ENCODE results near the gene VSNL1.

The VSNL1 gene

GRCh38 chr2:17644997-17645720, 104.7 kb downstream of the VSNL1 start:
- TF ChIP-seq POLR2A (IDR thresholded peaks at IDR 0.05; ENCODE audit: low read length) (no peak), GATA1 (IDR thresholded peaks at IDR 0.05; ENCODE audit: low read depth, low read length) (no peak)
- DNase-seq = no peak

- peak; percentile 46 to 74 for DNase-seq
- TF ChIP-seq GATA1 (IDR thresholded peaks at IDR 0.05; ENCODE audit: low read depth, low read length) (no peak), POLR2A (IDR thresholded peaks at IDR 0.05; ENCODE audit: low read length) (no peak)
Observed at GRCh38 chr2:17646081-17646554, 105.6 kb downstream of the VSNL1 start.

- DNase-seq = no peak
- TF ChIP-seq POLR2A (IDR thresholded peaks at IDR 0.05; ENCODE audit: low read length) = no peak
- no peak for TF ChIP-seq GATA1 (IDR thresholded peaks at IDR 0.05; ENCODE audit: low read depth, low read length)
Observed at GRCh38 chr2:17646838-17647701, 106.6 kb downstream of the VSNL1 start.

DNA sequence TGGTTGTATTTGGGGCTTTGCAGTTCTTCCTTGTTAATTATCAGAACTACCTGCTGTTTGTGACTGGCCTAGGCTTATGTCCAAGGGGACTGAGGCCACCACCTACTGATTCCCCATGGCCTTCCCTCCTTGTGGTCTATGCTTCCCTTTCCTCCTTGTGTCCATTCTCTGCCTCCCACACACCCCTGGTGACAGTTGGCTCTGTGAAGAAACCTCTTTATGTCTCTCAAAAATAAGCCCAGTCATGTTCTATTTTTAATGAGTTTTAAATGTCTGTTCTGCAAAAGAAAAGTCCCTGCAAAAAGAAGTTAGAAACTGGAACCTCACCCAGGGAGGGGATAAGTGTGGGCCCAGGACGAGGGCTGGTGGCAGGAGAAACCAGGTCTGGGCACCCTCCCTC, 108.1 kb downstream of the VSNL1 start:
- DNase-seq = no peak
- no peak for TF ChIP-seq GATA1 (IDR thresholded peaks at IDR 0.05; ENCODE audit: low read depth, low read length)
- no peak for TF ChIP-seq POLR2A (IDR thresholded peaks at IDR 0.05; ENCODE audit: low read length)

GRCh38 chr2:17649026-17649425, 108.5 kb downstream of the VSNL1 start:
- TF ChIP-seq POLR2A (IDR thresholded peaks at IDR 0.05; ENCODE audit: low read length) = no peak
- no peak for TF ChIP-seq GATA1 (IDR thresholded peaks at IDR 0.05; ENCODE audit: low read depth, low read length)
- no peak for DNase-seq

- DNase-seq = no peak
- TF ChIP-seq POLR2A (IDR thresholded peaks at IDR 0.05; ENCODE audit: low read length) (no peak), GATA1 (IDR thresholded peaks at IDR 0.05; ENCODE audit: low read depth, low read length) (no peak)
Observed at GRCh38 chr2:17652681-17653394, 112.3 kb downstream of the VSNL1 start.

- TF ChIP-seq POLR2A (IDR thresholded peaks at IDR 0.05; ENCODE audit: low read length) (no peak), GATA1 (IDR thresholded peaks at IDR 0.05; ENCODE audit: low read depth, low read length) (no peak)
- no peak for DNase-seq
Observed at GRCh38 chr2:17657759-17658158, 117.3 kb downstream of the VSNL1 start.

GRCh38 chr2:17658251-17658843, 117.9 kb downstream of the VSNL1 start:
- TF ChIP-seq GATA1 (IDR thresholded peaks at IDR 0.05; ENCODE audit: low read depth, low read length) (no peak), POLR2A (IDR thresholded peaks at IDR 0.05; ENCODE audit: low read length) (no peak)
- DNase-seq = no peak

DNA sequence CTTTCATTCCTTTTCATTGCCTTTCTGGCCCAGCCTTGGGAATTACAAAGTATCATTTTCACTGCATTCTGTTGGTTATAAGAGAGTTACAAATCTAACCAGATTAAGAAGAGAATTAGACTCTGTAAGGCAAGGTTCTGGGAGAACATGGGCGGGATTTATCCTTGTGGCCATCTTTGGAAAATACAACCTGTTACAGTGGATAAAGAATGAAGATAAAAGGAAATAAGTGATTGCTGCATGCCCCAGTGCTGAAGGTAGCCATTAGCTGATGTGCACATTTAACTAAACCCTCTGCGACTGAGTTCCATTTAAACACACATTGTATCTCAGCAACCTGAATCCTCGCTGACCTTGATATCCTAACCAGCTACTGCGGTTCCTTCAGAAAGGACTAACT, 119.7 kb downstream of the VSNL1 start:
- peak in 1 of 2 experiments; percentile 8 for DNase-seq

GRCh38 chr2:17661460-17661859, 121.0 kb downstream of the VSNL1 start:
- TF ChIP-seq POLR2A (IDR thresholded peaks at IDR 0.05; ENCODE audit: low read length) = no peak
- no peak for TF ChIP-seq GATA1 (IDR thresholded peaks at IDR 0.05; ENCODE audit: low read depth, low read length)
- no peak for DNase-seq

More for the DNA sequence above, 119.7 kb downstream of the VSNL1 start:
- TF ChIP-seq POLR2A (IDR thresholded peaks at IDR 0.05; ENCODE audit: low read length) (no peak), GATA1 (IDR thresholded peaks at IDR 0.05; ENCODE audit: low read depth, low read length) (no peak)

- no peak for DNase-seq
- TF ChIP-seq POLR2A (IDR thresholded peaks at IDR 0.05; ENCODE audit: low read length) = no peak
- no peak for TF ChIP-seq GATA1 (IDR thresholded peaks at IDR 0.05; ENCODE audit: low read depth, low read length)
Observed at GRCh38 chr2:17662723-17663122, 122.2 kb downstream of the VSNL1 start.

- no peak for DNase-seq
- no peak for TF ChIP-seq POLR2A (IDR thresholded peaks at IDR 0.05; ENCODE audit: low read length)
- TF ChIP-seq GATA1 (IDR thresholded peaks at IDR 0.05; ENCODE audit: low read depth, low read length) = no peak
Observed at GRCh38 chr2:17664534-17664933, 124.0 kb downstream of the VSNL1 start.

DNA sequence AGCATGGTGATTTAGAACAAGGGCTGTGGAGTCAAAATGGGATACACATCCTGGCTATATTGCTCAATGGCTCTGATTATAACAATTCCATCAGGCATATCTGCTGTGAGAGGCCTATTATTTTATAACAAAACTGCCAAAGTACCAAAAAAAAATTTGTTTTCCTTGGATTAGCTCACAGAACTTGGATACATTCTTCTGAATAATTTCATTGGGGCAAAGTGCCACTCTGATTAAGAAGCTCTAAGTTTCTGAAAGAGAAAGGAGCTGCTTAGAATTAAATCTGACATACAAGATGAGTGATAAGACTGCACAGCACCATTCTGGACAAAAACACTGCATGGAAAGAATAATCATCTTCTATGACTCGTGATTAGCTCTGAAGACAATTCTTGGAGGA, 127.4 kb downstream of the VSNL1 start:
- no peak for DNase-seq
- TF ChIP-seq GATA1 (IDR thresholded peaks at IDR 0.05; ENCODE audit: low read depth, low read length) = no peak
- TF ChIP-seq POLR2A (IDR thresholded peaks at IDR 0.05; ENCODE audit: low read length) = no peak
